ENCODE measurements around the gene MBTPS1.

The MBTPS1 gene

DNA sequence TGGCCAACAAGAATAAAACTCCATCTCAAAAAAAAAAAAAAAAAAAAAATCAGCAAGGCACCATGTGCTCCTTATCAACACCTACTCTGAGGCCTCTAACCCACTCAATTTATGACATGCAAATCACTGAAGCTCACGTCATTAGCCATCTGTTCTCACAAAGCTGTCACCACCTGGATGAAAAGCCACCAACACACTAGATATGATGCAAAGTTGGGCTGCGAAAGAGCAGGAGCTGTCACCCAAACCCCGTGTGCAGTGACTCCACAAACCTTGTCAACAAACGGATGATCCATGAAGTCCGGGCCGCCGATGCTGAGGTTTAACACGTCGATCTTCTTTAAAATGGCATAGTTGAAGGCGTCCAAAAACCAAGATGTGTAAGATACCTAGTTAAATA lies 25.3 kb downstream of the MBTPS1 start:
- Histone ChIP-seq H4K20me1 (ENCODE audit: low read depth, low read length) (no peaks in the 10 kb centered on the region), H3K4me3 (ENCODE audit: insufficient read depth, low read length, poor library complexity, severe bottlenecking) (no peak overlapping the region), H3F3A (ENCODE audit: insufficient read depth) (peaks cover 25% of the 10 kb centered on the region; the same call in 1 of the 2 replicates), H2AFZ (ENCODE audit: low read depth, low read length, severe bottlenecking) (no peak overlapping the region), H3K27ac (ENCODE audit: low read depth, low read length) (no peak overlapping the region), H3K9ac (ENCODE audit: low read length) (no peak overlapping the region), H3K9me2 (replicated peaks; ENCODE audit: insufficient read depth, low read length) (no peaks in the 10 kb centered on the region), H3K79me2 (ENCODE audit: insufficient read depth, low read length) (0 out of 2 replicates have a peak, but pooled peaks cover under 1% of the 10 kb centered on the region), H3K27me3 (ENCODE audit: low read length) (no peaks in the 10 kb centered on the region), H3K36me3 (ENCODE audit: low read length) (peaks cover 17% of the 10 kb centered on the region; the same call in 1 of the 2 replicates), H3K4me2 (ENCODE audit: low read depth, low read length, poor library complexity, severe bottlenecking) (no peak overlapping the region), H3K9me3 (ENCODE audit: insufficient read depth, low read length) (no peaks in the 10 kb centered on the region)
- no peak for TF ChIP-seq EZH2phosphoT487 (conservative IDR thresholded peaks at IDR 0.05; ENCODE audit: low read length)
- TF ChIP-seq, protein P1, sequence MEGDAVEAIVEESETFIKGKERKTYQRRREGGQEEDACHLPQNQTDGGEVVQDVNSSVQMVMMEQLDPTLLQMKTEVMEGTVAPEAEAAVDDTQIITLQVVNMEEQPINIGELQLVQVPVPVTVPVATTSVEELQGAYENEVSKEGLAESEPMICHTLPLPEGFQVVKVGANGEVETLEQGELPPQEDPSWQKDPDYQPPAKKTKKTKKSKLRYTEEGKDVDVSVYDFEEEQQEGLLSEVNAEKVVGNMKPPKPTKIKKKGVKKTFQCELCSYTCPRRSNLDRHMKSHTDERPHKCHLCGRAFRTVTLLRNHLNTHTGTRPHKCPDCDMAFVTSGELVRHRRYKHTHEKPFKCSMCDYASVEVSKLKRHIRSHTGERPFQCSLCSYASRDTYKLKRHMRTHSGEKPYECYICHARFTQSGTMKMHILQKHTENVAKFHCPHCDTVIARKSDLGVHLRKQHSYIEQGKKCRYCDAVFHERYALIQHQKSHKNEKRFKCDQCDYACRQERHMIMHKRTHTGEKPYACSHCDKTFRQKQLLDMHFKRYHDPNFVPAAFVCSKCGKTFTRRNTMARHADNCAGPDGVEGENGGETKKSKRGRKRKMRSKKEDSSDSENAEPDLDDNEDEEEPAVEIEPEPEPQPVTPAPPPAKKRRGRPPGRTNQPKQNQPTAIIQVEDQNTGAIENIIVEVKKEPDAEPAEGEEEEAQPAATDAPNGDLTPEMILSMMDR (IDR thresholded peaks at IDR 0.05; ENCODE audit: insufficient read depth, low read length, poor library complexity, severe bottlenecking) = no peak

DNA sequence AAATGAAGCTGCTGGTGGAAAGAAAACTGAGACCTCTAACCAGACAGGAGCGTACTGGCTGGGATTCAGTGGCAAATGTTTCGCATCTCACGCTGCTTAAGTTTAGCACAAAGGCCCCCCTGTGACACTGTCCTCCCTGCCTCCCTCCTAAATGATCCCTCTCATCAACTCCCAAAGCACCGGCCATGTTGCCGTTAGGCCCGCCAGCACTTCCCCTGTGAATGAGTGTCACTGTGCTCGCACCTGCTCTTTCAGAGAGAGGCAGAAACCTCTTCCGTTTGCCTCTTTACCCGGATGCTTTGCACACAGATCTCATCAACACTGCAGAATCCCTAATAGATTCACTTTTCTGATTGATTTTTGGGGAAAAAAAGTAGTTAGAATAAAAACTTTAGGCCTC lies 26.5 kb downstream of the MBTPS1 start:
- Histone ChIP-seq H3K4me2 (ENCODE audit: low read depth, low read length, poor library complexity, severe bottlenecking) (no peak overlapping the region), H4K20me1 (ENCODE audit: low read depth, low read length) (no peaks in the 10 kb centered on the region), H3K9me2 (replicated peaks; ENCODE audit: insufficient read depth, low read length) (no peaks in the 10 kb centered on the region), H3K79me2 (ENCODE audit: insufficient read depth, low read length) (no peaks in the 10 kb centered on the region), H3K27ac (ENCODE audit: low read depth, low read length) (no peak overlapping the region), H3K4me3 (ENCODE audit: insufficient read depth, low read length, poor library complexity, severe bottlenecking) (no peak overlapping the region), H3F3A (ENCODE audit: insufficient read depth) (peaks cover 31% of the 10 kb centered on the region; the same call in 1 of the 2 replicates), H2AFZ (ENCODE audit: low read depth, low read length, severe bottlenecking) (no peak overlapping the region), H3K27me3 (ENCODE audit: low read length) (no peaks in the 10 kb centered on the region), H3K36me3 (ENCODE audit: low read length) (peaks cover 12% of the 10 kb centered on the region; the same call in 1 of the 2 replicates), H3K9ac (ENCODE audit: low read length) (no peak overlapping the region), H3K9me3 (ENCODE audit: insufficient read depth, low read length) (no peaks in the 10 kb centered on the region)
- TF ChIP-seq, protein P1 (IDR thresholded peaks at IDR 0.05; ENCODE audit: insufficient read depth, low read length, poor library complexity, severe bottlenecking) = no peak
- no peak for TF ChIP-seq EZH2phosphoT487 (conservative IDR thresholded peaks at IDR 0.05; ENCODE audit: low read length)

DNA sequence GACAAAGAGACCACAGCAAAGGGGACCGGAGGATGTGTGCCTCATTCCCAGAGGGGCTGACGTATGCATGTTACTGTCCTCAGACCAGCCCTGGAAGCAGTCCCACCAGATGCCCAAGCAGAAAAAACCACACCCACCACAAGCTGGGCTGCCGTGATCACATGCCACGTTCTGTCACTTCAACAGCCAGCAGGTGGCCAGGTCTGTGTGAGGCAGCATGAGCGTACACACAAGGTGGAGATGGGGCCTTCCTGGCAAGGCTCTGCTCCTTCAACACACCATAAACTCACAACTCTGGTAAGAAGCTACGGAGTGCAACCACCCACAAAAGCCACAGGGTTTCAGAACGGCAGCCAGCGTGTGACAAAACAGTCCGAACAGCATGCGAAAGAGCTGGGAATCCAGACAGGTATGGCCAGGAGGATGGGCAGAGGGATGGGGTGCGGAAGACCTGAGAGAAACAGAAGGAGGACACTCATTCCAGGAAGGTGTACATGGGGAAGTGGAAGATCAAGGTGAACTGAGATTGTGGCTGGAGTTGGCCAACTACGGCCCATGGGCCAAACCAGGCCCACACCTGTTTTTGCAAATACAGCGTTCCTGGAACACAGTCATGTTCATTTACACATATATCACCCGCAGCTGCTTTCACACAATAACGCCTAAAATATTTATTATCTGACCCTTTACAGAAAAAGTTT lies 27.9 kb downstream of the MBTPS1 start:
- Histone ChIP-seq H3K9ac (ENCODE audit: low read length) (no peak overlapping the region), H3F3A (ENCODE audit: insufficient read depth) (peaks cover 31% of the 10 kb centered on the region; the same call in 1 of the 2 replicates), H2AFZ (ENCODE audit: low read depth, low read length, severe bottlenecking) (no peak overlapping the region), H3K36me3 (ENCODE audit: low read length) (peaks cover 18% of the 10 kb centered on the region; the same call in 1 of the 2 replicates), H3K4me2 (ENCODE audit: low read depth, low read length, poor library complexity, severe bottlenecking) (peak overlapping the region; percentile 32), H3K9me3 (ENCODE audit: insufficient read depth, low read length) (no peaks in the 10 kb centered on the region), H3K9me2 (replicated peaks; ENCODE audit: insufficient read depth, low read length) (no peaks in the 10 kb centered on the region), H3K27ac (ENCODE audit: low read depth, low read length) (peak overlapping the region; percentile 76), H3K79me2 (ENCODE audit: insufficient read depth, low read length) (no peaks in the 10 kb centered on the region), H4K20me1 (ENCODE audit: low read depth, low read length) (no peaks in the 10 kb centered on the region), H3K27me3 (ENCODE audit: low read length) (no peaks in the 10 kb centered on the region), H3K4me3 (ENCODE audit: insufficient read depth, low read length, poor library complexity, severe bottlenecking) (no peak overlapping the region)
- TF ChIP-seq EZH2phosphoT487 (conservative IDR thresholded peaks at IDR 0.05; ENCODE audit: low read length) = no peak
- TF ChIP-seq, protein P1 (IDR thresholded peaks at IDR 0.05; ENCODE audit: insufficient read depth, low read length, poor library complexity, severe bottlenecking) = peak; percentile 16
